Bone marrow (tissue), 2 donors: ENCODE measurements around the gene AMFR.

ENCODE experiments used
- DNase-seq, 2 donors: peaks; one replicate each; lab custom pipeline; 2025; lab: John Stamatoyannopoulos, UW

AMFR gene

GRCh38 chr16:56330476-56330875 lies 94.9 kb downstream of the AMFR start:
- no peak for DNase-seq

- DNase-seq, result no peak
Observed at GRCh38 chr16:56329887-56330286, 95.5 kb downstream of the AMFR start.

- no peak for DNase-seq
Observed at GRCh38 chr16:56328276-56329022, 96.9 kb downstream of the AMFR start.

GRCh38 chr16:56327929-56328258 lies 97.5 kb downstream of the AMFR start:
- no peak for DNase-seq

- no peak for DNase-seq
Observed at GRCh38 chr16:56327071-56327928, 98.0 kb downstream of the AMFR start.

GRCh38 chr16:56325956-56326355 lies 99.4 kb downstream of the AMFR start:
- DNase-seq, result no peak

GRCh38 chr16:56324406-56324805 lies 100.9 kb downstream of the AMFR start:
- DNase-seq, result no peak

- no peak for DNase-seq
Observed at GRCh38 chr16:56321571-56321970, 103.8 kb downstream of the AMFR start.

- DNase-seq, result no peak
Observed at GRCh38 chr16:56320811-56321558, 104.4 kb downstream of the AMFR start.

GRCh38 chr16:56320056-56320455 lies 105.3 kb downstream of the AMFR start:
- DNase-seq, result no peak

GRCh38 chr16:56319376-56319775 lies 106.0 kb downstream of the AMFR start:
- no peak for DNase-seq

GRCh38 chr16:56318827-56319140 lies 106.6 kb downstream of the AMFR start:
- no peak for DNase-seq

GRCh38 chr16:56317998-56318826 lies 107.1 kb downstream of the AMFR start:
- DNase-seq, result peak; percentile 33 to 47

GRCh38 chr16:56316545-56316944 lies 108.8 kb downstream of the AMFR start:
- no peak for DNase-seq

- DNase-seq, result no peak
Observed at GRCh38 chr16:56315955-56316354, 109.4 kb downstream of the AMFR start.

- no peak for DNase-seq
Observed at GRCh38 chr16:56314244-56314850, 111.0 kb downstream of the AMFR start.

- no peak for DNase-seq
Observed at GRCh38 chr16:56312556-56312955, 112.8 kb downstream of the AMFR start.

GRCh38 chr16:56312028-56312300 lies 113.4 kb downstream of the AMFR start:
- no peak for DNase-seq
